ENCODE measurements around the gene HECTD3. TPM values are rescaled to one million over a fixed set of nuclear protein-coding genes. Genes with fewer than 3 reads are reported as not detected.
"Not testable (repeated sequence)": the region's sequence is repeated elsewhere in the genome, so short reads cannot be mapped to it uniquely, and the experiment has no call there.

Gene HECTD3
- polyA plus RNA-seq, 3 donors = 13.9 to 53.9 (median 16.7) TPM

DNA sequence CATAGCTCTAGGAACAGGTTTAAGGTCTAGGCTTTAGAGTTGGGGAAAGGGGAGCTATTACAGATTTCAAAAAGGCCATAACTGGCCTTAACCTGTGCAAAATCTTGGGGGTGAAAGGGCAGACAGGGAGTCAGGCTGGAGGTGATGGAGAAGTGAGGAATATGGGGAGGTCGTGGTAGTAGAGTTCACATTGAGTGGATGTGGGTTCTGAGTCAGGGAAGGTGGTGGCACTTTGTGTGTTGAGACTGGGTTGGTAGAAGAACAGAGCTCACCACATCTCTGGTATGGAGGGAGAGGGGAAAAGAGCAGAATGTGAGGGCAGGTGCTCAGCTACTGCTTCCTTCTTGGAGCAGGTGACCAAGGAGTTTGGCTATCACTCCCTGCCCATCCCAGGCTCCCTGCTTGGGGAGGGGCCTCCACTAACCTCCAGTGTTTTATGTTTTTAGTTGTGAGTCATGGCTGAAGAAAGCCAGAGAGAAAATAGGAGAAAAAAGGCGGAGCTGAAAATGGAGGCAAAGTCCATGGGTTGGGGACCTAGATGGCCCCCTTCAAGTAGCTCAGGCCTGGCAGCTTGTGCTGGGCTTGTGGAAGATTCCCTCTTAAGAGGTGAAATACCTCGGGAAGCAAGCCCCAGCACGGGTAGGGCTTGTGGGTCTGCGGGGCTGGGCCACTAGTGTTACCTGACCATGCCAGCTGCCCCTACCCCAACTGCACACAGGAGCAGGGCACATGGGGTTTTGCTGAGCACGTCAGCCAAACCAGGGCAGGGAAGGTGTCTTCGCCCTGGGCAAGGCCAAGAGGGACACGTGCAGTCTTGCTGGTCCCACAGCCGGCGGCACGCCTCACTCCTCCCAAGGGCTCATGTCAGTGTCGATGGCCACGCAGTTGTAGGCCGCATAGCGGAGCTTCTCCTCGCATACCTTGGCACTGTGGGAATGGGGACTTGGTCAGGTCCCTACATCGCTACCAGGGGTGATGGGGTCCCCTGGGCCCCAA lies 8.2 kb downstream of the HECTD3 start:
- Histone ChIP-seq H3K36me3 (replicated peaks in 1 of 2; ENCODE audit: control insufficient read depth in 1 of 2, insufficient read depth in 2 of 2, low read length in 2 of 2) (peaks cover 60 to 65% of the 10 kb centered on the region in 2 donors), H3K9ac (ENCODE audit: insufficient read depth, low read length, poor library complexity, severe bottlenecking) (no peak overlapping the region), H3K4me2 (replicated peaks; ENCODE audit: extremely low read depth, low read length, poor library complexity, severe bottlenecking) (no peak overlapping the region), H3K27me3 (ENCODE audit: control insufficient read depth in 2 of 2, insufficient read depth in 2 of 2, low read length in 2 of 2) (no peaks in the 10 kb centered on the region), H3K9me3 (replicated peaks in 1 of 2; ENCODE audit: control insufficient read depth in 1 of 2, insufficient read depth in 1 of 2, low read length in 2 of 2) (no peaks in the 10 kb centered on the region), H3K4me1 (ENCODE audit: control insufficient read depth in 1 of 2, insufficient read depth in 2 of 2, low read length in 2 of 2) (peaks cover 15 to 25% of the 10 kb centered on the region in 2 donors), H3K79me2 (ENCODE audit: insufficient read depth, low read length) (no peaks in the 10 kb centered on the region), H3K27ac (ENCODE audit: low read depth in 1 of 2, low read length in 2 of 2) (no peak overlapping the region), H2AFZ (ENCODE audit: insufficient read depth, low read depth, low read length, poor library complexity, severe bottlenecking) (no peak overlapping the region), H4K20me1 (ENCODE audit: insufficient read depth, low read length) (no peaks in the 10 kb centered on the region), H3K4me3 (replicated peaks in 1 of 3; ENCODE audit: low read depth in 2 of 3, low read length in 3 of 3) (no peak overlapping the region)
- TF ChIP-seq CTCF (IDR thresholded peaks at IDR 0.05) = no peak
- H3K9me3 Mint-ChIP-seq = no peaks in the 10 kb centered on the region
- H3K4me1 Mint-ChIP-seq = peaks cover 25% of the 10 kb centered on the region
- H3K27ac Mint-ChIP-seq = peak overlapping the region in 3 of 7 donors; percentile 35 to 61 (median 56)
- DNase-seq = no peak
- peaks cover 61 to 65% of the 10 kb centered on the region in 2 donors for H3K36me3 Mint-ChIP-seq
- no peak overlapping the region for H3K4me3 Mint-ChIP-seq
- WGBS (ENCODE audit: insufficient coverage) = 96% methylated on average over 14 of the region's 17 CpGs
- intact Hi-C loops (cut with micrococcal nuclease) = no loop called here
- peaks cover 0 to 1% (median 0%) of the 10 kb centered on the region in 3 donors for H3K27me3 Mint-ChIP-seq (ENCODE audit: low read depth in 3 of 3)

- H3K9me3 ChIP-seq (replicated peaks in 1 of 2; ENCODE audit: control insufficient read depth in 1 of 2, insufficient read depth in 1 of 2, low read length in 2 of 2); H3K4me3 ChIP-seq (replicated peaks in 1 of 3; ENCODE audit: low read depth in 2 of 3, low read length in 3 of 3); H3K27me3 ChIP-seq (ENCODE audit: control insufficient read depth in 2 of 2, insufficient read depth in 2 of 2, low read length in 2 of 2); H3K9ac ChIP-seq (ENCODE audit: insufficient read depth, low read length, poor library complexity, severe bottlenecking); H3K4me2 ChIP-seq (replicated peaks; ENCODE audit: extremely low read depth, low read length, poor library complexity, severe bottlenecking); H3K79me2 ChIP-seq (ENCODE audit: insufficient read depth, low read length); H3K4me3 Mint-ChIP-seq; intact Hi-C loops (cut with micrococcal nuclease); H3K9me3 Mint-ChIP-seq; H3K27me3 Mint-ChIP-seq (ENCODE audit: low read depth in 3 of 3); DNase-seq; H4K20me1 ChIP-seq (ENCODE audit: insufficient read depth, low read length); H2AFZ ChIP-seq (ENCODE audit: insufficient read depth, low read depth, low read length, poor library complexity, severe bottlenecking): not testable (repeated sequence)
- Histone ChIP-seq H3K4me1 (ENCODE audit: control insufficient read depth in 1 of 2, insufficient read depth in 2 of 2, low read length in 2 of 2) (peaks cover 15 to 25% of the 10 kb centered on the region in 2 donors), H3K36me3 (replicated peaks in 1 of 2; ENCODE audit: control insufficient read depth in 1 of 2, insufficient read depth in 2 of 2, low read length in 2 of 2) (peaks cover 46 to 51% of the 10 kb centered on the region in 2 donors), H3K27ac (ENCODE audit: low read depth in 1 of 2, low read length in 2 of 2) (peak overlapping the region; percentile 43 to 55)
- peaks cover 48 to 52% of the 10 kb centered on the region in 2 donors for H3K36me3 Mint-ChIP-seq
- peak overlapping the region in 5 of 7 donors; percentile 73 to 88 (median 81) for H3K27ac Mint-ChIP-seq
- H3K4me1 Mint-ChIP-seq = peaks cover 25% of the 10 kb centered on the region
- 100% methylated on average over 4 of the region's 8 CpGs for WGBS (ENCODE audit: insufficient coverage)
Observed at GRCh38 chr1:45001576-45001975, 9.5 kb downstream of the HECTD3 start.

Data from CD14-positive monocyte (primary cell).